H1 (cell line): Measurements from ENCODE around the gene KLHL17. TPM values are rescaled to one million over a fixed set of nuclear protein-coding genes. Genes with fewer than 3 reads are reported as not detected.

Experiments used
- CTCF ChIA-PET: fragments of 300-600 bp; sonication (Branson Sonifier 250); formaldehyde crosslinking; loops from one replicate; lab custom pipeline; 2021; ENCODE audit not compliant: partially characterized antibody; lab: Charles Lee
- POLR2A ChIA-PET: fragments of 300-600 bp; sonication (Branson Sonifier 250); formaldehyde crosslinking; loops from one replicate; lab custom pipeline; 2021; ENCODE audit warnings: inconsistent platforms; ENCODE audit not compliant: partially characterized antibody; lab: Charles Lee
- DNase-seq, 2 experiments: peaks; one replicate each; pipeline versions ENCODE4 v3.0.0 to v3.0.0-alpha.2; 2010 to 2022; ENCODE audit warnings: low spot score in 2 of 2, low read depth in 1 of 2, mixed read lengths in 1 of 2
- FAIRE-seq: peaks from 2 replicates; lab custom pipeline; 2011; peaks lifted over from hg19 to GRCh38; lab: Jason Lieb, UNC
- H2AFZ ChIP-seq: 2 replicates; pipeline ENCODE4 v1.8.1; 2012; ENCODE audit warnings: low read length, inconsistent platforms
- H2AK5ac ChIP-seq: 2 replicates; pipeline ENCODE4 v1.6.1; 2013; ENCODE audit warnings: low read depth, low read length
- H2BK120ac ChIP-seq: replicated peaks from 2 replicates; pipeline ENCODE3; 2013; ENCODE audit warnings: low read depth, low read length, inconsistent platforms
- H2BK12ac ChIP-seq: 2 replicates; pipeline ENCODE4 v1.6.1; 2013; ENCODE audit warnings: low read depth, low read length
- H2BK15ac ChIP-seq: 2 replicates; pipeline ENCODE4 v1.6.1; 2013; ENCODE audit warnings: low read length
- H2BK20ac ChIP-seq: 2 replicates; pipeline ENCODE4 v1.6.1; 2013; ENCODE audit warnings: low read length
- H2BK5ac ChIP-seq: 2 replicates; pipeline ENCODE4 v1.6.1; 2013; ENCODE audit warnings: low read depth, low read length
- H3K14ac ChIP-seq: 2 replicates; pipeline ENCODE4 v1.6.1; 2013; ENCODE audit warnings: inconsistent platforms; ENCODE audit not compliant: insufficient read length
- H3K18ac ChIP-seq: 2 replicates; pipeline ENCODE4 v1.6.1; 2013; ENCODE audit warnings: low read length; ENCODE audit errors: extremely low read depth
- H3K23ac ChIP-seq: 2 replicates; pipeline ENCODE4 v1.6.1; 2013; ENCODE audit warnings: inconsistent platforms; ENCODE audit not compliant: insufficient read length
- H3K23me2 ChIP-seq: 2 replicates; pipeline ENCODE4 v1.6.1; 2013; ENCODE audit warnings: low read depth, low read length
- H3K27ac ChIP-seq: 2 replicates; pipeline ENCODE4 v1.6.1; 2011; ENCODE audit warnings: low read depth, low read length, inconsistent platforms
- H3K27me3 ChIP-seq, 4 experiments: replicated peaks in 1 of 4; 1 replicate in 1 of 4; 2 replicates in 3 of 4; pipeline versions ENCODE4 v1.6.1 to v1.8.1; 2011 to 2013; ENCODE audit warnings: low read length in 3 of 4, mild to moderate bottlenecking in 3 of 4, inconsistent platforms in 2 of 4, mixed read lengths in 2 of 4, moderate library complexity in 1 of 4; ENCODE audit not compliant: control insufficient read depth in 3 of 4, insufficient read depth in 3 of 4; ENCODE audit errors: extremely low read depth in 1 of 4
- H3K36me3 ChIP-seq, 4 experiments: 2 replicates each; pipeline versions ENCODE4 v1.6.1 to v1.8.1; 2011 to 2013; ENCODE audit warnings: mild to moderate bottlenecking in 4 of 4, low read length in 3 of 4, moderate library complexity in 2 of 4, control low read depth in 1 of 4, inconsistent platforms in 1 of 4; ENCODE audit not compliant: insufficient read depth in 4 of 4, control insufficient read depth in 2 of 4
- H3K4ac ChIP-seq: replicated peaks from 2 replicates; pipeline ENCODE3; 2013; ENCODE audit warnings: low read length, low read depth, mixed read lengths, inconsistent platforms; ENCODE audit not compliant: insufficient read length
- H3K4me1 ChIP-seq, 4 experiments: replicated peaks in 1 of 4; 1 replicate in 1 of 4; 2 replicates in 3 of 4; pipeline versions ENCODE4 v1.6.1 to v1.8.1; 2011 to 2013; ENCODE audit warnings: low read length in 3 of 4, inconsistent platforms in 2 of 4, mixed read lengths in 1 of 4; ENCODE audit not compliant: insufficient read depth in 4 of 4, control insufficient read depth in 3 of 4
- H3K4me2 ChIP-seq, 2 experiments: 2 replicates each; pipeline versions ENCODE4 v1.6.1 to v1.8.1; 2011 to 2013; ENCODE audit warnings: low read depth in 2 of 2, low read length in 2 of 2, control low read depth in 1 of 2, inconsistent platforms in 1 of 2, mild to moderate bottlenecking in 1 of 2; ENCODE audit not compliant: insufficient read depth in 1 of 2
- H3K4me3 ChIP-seq, 4 experiments: fragments of 200-600, 300-600 bp in 1 of 4; sonication (generic), shearing (Covaris generic), sonication (Bioruptor Twin) in 1 of 4; 2 replicates each; pipeline versions ENCODE4 v1.5.1 to v1.8.1; 2011 to 2016; ENCODE audit warnings: low read length in 4 of 4, low read depth in 3 of 4, control low read depth in 2 of 4, inconsistent platforms in 2 of 4, mild to moderate bottlenecking in 2 of 4, mixed read lengths in 1 of 4, moderate library complexity in 1 of 4; ENCODE audit not compliant: insufficient read depth in 2 of 4; ENCODE audit errors: extremely low read depth in 1 of 4
- H3K56ac ChIP-seq: replicated peaks from 2 replicates; pipeline ENCODE3; 2013; ENCODE audit warnings: low read depth, mild to moderate bottlenecking, mixed read lengths, low read length, inconsistent platforms; ENCODE audit not compliant: insufficient read length
- H3K79me1 ChIP-seq: 2 replicates; pipeline ENCODE4 v1.6.1; 2013; ENCODE audit warnings: low read depth, low read length, control low read depth
- H3K79me2 ChIP-seq, 2 experiments: 2 replicates each; pipeline versions ENCODE4 v1.6.1 to v1.8.1; 2012 to 2013; ENCODE audit warnings: low read length in 2 of 2, mild to moderate bottlenecking in 2 of 2, inconsistent platforms in 1 of 2; ENCODE audit not compliant: insufficient read depth in 2 of 2, control insufficient read depth in 1 of 2
- H3K9ac ChIP-seq, 4 experiments: replicated peaks in 1 of 4; 1 replicate in 1 of 4; 2 replicates in 3 of 4; pipeline versions ENCODE4 v1.6.1 to v1.8.1; 2011 to 2013; ENCODE audit warnings: low read depth in 3 of 4, low read length in 3 of 4, control low read depth in 2 of 4, mild to moderate bottlenecking in 2 of 4, moderate library complexity in 2 of 4, inconsistent platforms in 1 of 4; ENCODE audit errors: extremely low read depth in 1 of 4
- H3K9me3 ChIP-seq, 2 experiments: 2 replicates each; pipeline versions ENCODE4 v1.6.1 to v1.8.1; 2012 to 2013; ENCODE audit warnings: mild to moderate bottlenecking in 2 of 2, moderate library complexity in 2 of 2, control low read depth in 1 of 2, inconsistent platforms in 1 of 2, low read depth in 1 of 2, low read length in 1 of 2, mixed read lengths in 1 of 2; ENCODE audit not compliant: insufficient read depth in 2 of 2
- H4K20me1 ChIP-seq, 2 experiments: replicated peaks in 1 of 2; 2 replicates each; pipeline versions ENCODE3 to v1.8.1; 2011 to 2013; ENCODE audit warnings: inconsistent platforms in 2 of 2, low read length in 2 of 2, mild to moderate bottlenecking in 1 of 2; ENCODE audit not compliant: insufficient read depth in 2 of 2, control insufficient read depth in 1 of 2
- H4K5ac ChIP-seq: 2 replicates; pipeline ENCODE4 v1.6.1; 2013; ENCODE audit warnings: low read length, low read depth, mixed read lengths, inconsistent platforms; ENCODE audit not compliant: insufficient read length
- H4K8ac ChIP-seq: 2 replicates; pipeline ENCODE4 v1.8.0; 2013; ENCODE audit warnings: mild to moderate bottlenecking, moderate library complexity, low read length, inconsistent platforms; ENCODE audit not compliant: insufficient read depth; ENCODE audit errors: extremely low read depth
- H4K91ac ChIP-seq: replicated peaks from 2 replicates; pipeline ENCODE3; 2013; ENCODE audit warnings: low read length, mixed read lengths, inconsistent platforms; ENCODE audit not compliant: insufficient read length
- GTF2F1 ChIP-seq: IDR thresholded peaks from 2 replicates; pipeline ENCODE4 v1.6.1; 2012; ENCODE audit warnings: low read depth, low read length, improper control_type of control experiment, borderline replicate concordance
- KDM5A ChIP-seq: fragments of 200-600 bp; IDR thresholded peaks from 2 replicates; pipeline ENCODE4 v1.7.1; 2012; ENCODE audit warnings: mild to moderate bottlenecking, low read length, inconsistent platforms, mixed read lengths
- POLR2A ChIP-seq, 2 experiments: IDR thresholded peaks; 1 replicate in 1 of 2; 2 replicates in 1 of 2; pipeline ENCODE4 v1.6.1; 2011; ENCODE audit warnings: low read depth in 2 of 2, low read length in 2 of 2, mild to moderate bottlenecking in 2 of 2; ENCODE audit errors: control extremely low read depth in 1 of 2
- POLR2AphosphoS5 ChIP-seq: IDR thresholded peaks from 2 replicates; pipeline ENCODE4 v1.6.1; 2011; ENCODE audit warnings: low read depth, low read length
- RBBP5 ChIP-seq: IDR thresholded peaks from 2 replicates; pipeline ENCODE4 v1.7.1; 2012; ENCODE audit warnings: low read depth, mild to moderate bottlenecking, inconsistent platforms, low read length, moderate library complexity, borderline replicate concordance
- RFX5 ChIP-seq: IDR thresholded peaks from 2 replicates; pipeline ENCODE4 v1.6.1; 2011; ENCODE audit warnings: low read depth, low read length, improper control_type of control experiment, borderline replicate concordance
- RNF2 ChIP-seq: fragments of 200-900, 300-1000 bp; sonication (generic); IDR thresholded peaks from 2 replicates; pipeline ENCODE4 v1.7.1; 2016; ENCODE audit warnings: borderline replicate concordance, low read depth, mild to moderate bottlenecking, antibody characterized with exemption, low read length; ENCODE audit not compliant: poor library complexity, severe bottlenecking; ENCODE audit errors: missing control alignments
- RXRA ChIP-seq: IDR thresholded peaks from 2 replicates; pipeline ENCODE4 v1.6.1; 2011; ENCODE audit warnings: low read depth, mild to moderate bottlenecking, low read length, moderate library complexity; ENCODE audit not compliant: insufficient read depth
- YY1 ChIP-seq: IDR thresholded peaks from 2 replicates; pipeline ENCODE4 v1.6.1; 2011; ENCODE audit warnings: low read depth, mild to moderate bottlenecking, low read length
- WGBS, 2 experiments: shearing (Covaris generic) in 1 of 2; methylation state at CpG; one replicate each; pipeline versions ENCODE4 v1.1.6 to v1.1.7; 2013 to 2015; ENCODE audit warnings: low lambda C conversion rate in 2 of 2, mixed read lengths in 2 of 2, inconsistent platforms in 1 of 2, low coverage in 1 of 2, missing lambda C conversion rate in 1 of 2; ENCODE audit not compliant: insufficient replicate concordance in 2 of 2, insufficient coverage in 1 of 2, insufficient read length in 1 of 2; ENCODE audit errors: extremely low coverage in 1 of 2, missing lambda C conversion rate in 1 of 2; 5-methylcytosine and 5-hydroxymethylcytosine counted together
- polyA plus RNA-seq, 7 experiments: library from polyadenylated mRNA; depleted of rRNA in 3 of 7; stranded (reverse) in 5 of 7; unstranded in 2 of 7; fragments of >200 nt in 5 of 7; fragments of 200-250 nt in 2 of 7; gene quantifications; 1 replicate in 5 of 7; 2 replicates in 1 of 7; 4 replicates in 1 of 7; pipeline versions ENCODE4 v1.2.1 to v1.2.3, GENCODE V29; 2011 to 2013; ENCODE audit warnings: missing spikeins in 2 of 7, mixed read lengths in 2 of 7
- total RNA-seq: library from RNA; stranded (reverse); fragmentation: NEBNext Ultra II Directional; extraction: Animal tissue kit (Norgen Biotek cat#: 25700); gene quantifications from 2 replicates; pipeline ENCODE4 v1.2.1, GENCODE V29; 2021
- TF ChIP-seq, protein P1 (sequence below): IDR thresholded peaks from 2 replicates; pipeline ENCODE4 v1.6.1; 2012; ENCODE audit warnings: inconsistent platforms

KLHL17 gene
- total and polyA plus RNA-seq, 2 of the 8 experiments (the other 6 are each of a cell fraction or from before 2014, with no cell fraction given), result 32.6 to 36.1 TPM

DNA sequence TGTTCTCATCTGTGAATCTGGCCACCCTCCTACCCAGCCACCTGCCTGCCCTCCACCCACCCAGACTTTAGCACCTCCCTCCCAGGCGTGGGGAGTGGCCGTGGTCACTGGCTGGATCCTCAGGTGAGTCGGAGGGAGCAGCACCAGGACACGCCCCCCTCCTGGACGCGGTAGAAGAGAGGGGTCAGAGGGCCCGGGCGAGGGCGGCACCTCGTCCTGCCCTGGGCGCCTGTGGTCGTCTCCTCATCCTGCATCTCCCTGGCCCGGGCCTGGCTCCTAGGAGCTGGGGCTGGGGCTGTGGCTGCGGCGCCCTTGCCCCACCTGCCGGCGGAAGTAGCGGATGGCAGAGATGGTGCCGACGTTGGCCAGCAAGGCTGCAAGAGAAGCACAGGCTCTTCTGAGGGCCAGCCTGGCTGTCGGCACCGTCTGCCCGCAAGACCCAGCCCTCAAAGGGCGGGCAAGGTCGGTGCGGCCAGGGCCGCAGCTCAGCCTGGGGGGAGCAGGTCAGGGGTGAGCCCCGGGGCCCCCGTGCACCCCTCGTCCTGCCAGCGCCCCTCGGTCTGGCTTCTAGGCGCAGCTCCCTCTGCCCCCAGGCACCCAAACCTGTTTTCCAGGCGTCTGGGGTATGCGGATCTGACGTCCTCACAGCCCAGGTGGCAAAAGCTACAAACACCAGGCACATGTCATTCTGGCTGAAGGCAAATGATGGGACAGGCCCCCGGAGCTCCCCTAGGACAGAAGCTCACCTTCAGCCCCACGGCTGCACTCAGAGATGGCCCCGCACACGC, 15.7 kb downstream of the KLHL17 start:
- H2AFZ ChIP-seq, result no peak overlapping the region
- peaks cover 0 to 9% of the 10 kb centered on the region in 2 experiments for H4K20me1 ChIP-seq
- no peak overlapping the region for H3K27ac ChIP-seq
- DNase-seq (peak in 1 of 2 experiments; percentile 85), FAIRE-seq (no peak)
- CTCF ChIA-PET, result interaction anchor here (0.6 to 7.0 kb wide), 16 partner anchors 7 to 327 kb away, joined by 3 to 53 read pairs (median 4); partner anchors contain the start of genes HES4, NOC2L and PERM1
- H3K14ac ChIP-seq, result no peak overlapping the region
- H4K8ac ChIP-seq, result peak overlapping the region; percentile 68; the same call in 1 of the 2 replicates
- no peak overlapping the region for H4K5ac ChIP-seq
- H3K4me3 ChIP-seq, result peak overlapping the region in 2 of 4 experiments; percentile 33 to 52; a peak in 4 of 8 replicates
- POLR2A ChIA-PET, result interaction anchor here (0.6 to 1.4 kb wide), 7 partner anchors 8 to 217 kb away, joined by 3 to 6 read pairs (median 3); partner anchors contain the start of gene PLEKHN1
- H2BK12ac ChIP-seq, result no peak overlapping the region
- H3K79me2 ChIP-seq, result no peaks in the 10 kb centered on the region
- no peak overlapping the region for H3K9ac ChIP-seq
- H3K27me3 ChIP-seq, result peaks cover 0 to 14% (median 1%) of the 10 kb centered on the region in 4 experiments; a peak in 3 of 7 replicates
- H3K9me3 ChIP-seq, result no peaks in the 10 kb centered on the region
- H4K91ac ChIP-seq, result peak overlapping the region; percentile 74
- peak overlapping the region; percentile 11 to 84; a peak in 3 of 4 replicates for H3K4me2 ChIP-seq
- H3K23ac ChIP-seq, result no peak overlapping the region
- no peak overlapping the region for H3K18ac ChIP-seq
- no peak overlapping the region for H2BK5ac ChIP-seq
- H3K4ac ChIP-seq, result no peak overlapping the region
- H2BK15ac ChIP-seq, result no peak overlapping the region; the same call in 1 of the 2 replicates
- H3K56ac ChIP-seq, result no peak overlapping the region
- H3K36me3 ChIP-seq, result no peaks in the 10 kb centered on the region
- no peak overlapping the region for H2AK5ac ChIP-seq
- H3K4me1 ChIP-seq, result peaks cover 0 to 10% (median 1%) of the 10 kb centered on the region in 4 experiments; a peak in 4 of 7 replicates
- no peaks in the 10 kb centered on the region for H3K79me1 ChIP-seq
- 12% methylated on average over 25 of the region's 40 CpGs; no CpG with 5 or more reads in 1 of the 2 experiments for WGBS, 2 experiments
- no peak overlapping the region for H2BK120ac ChIP-seq
- no peak overlapping the region for H2BK20ac ChIP-seq
- H3K23me2 ChIP-seq, result peaks cover 2% of the 10 kb centered on the region; the same call in 1 of the 2 replicates
- TF ChIP-seq GTF2F1 (no peak), RFX5 (no peak), POLR2A (IDR thresholded peaks at IDR 0.05; ENCODE audit: control extremely low read depth in 1 of 2, low read depth in 2 of 2, low read length in 2 of 2) (no peak), POLR2AphosphoS5 (no peak), RBBP5 (0 out of 2 replicates have a peak, but pooled peaks have one; percentile 69), KDM5A (no peak), RXRA (no peak), RNF2 (no peak), YY1 (peak; percentile 24; the same call in 1 of the 2 replicates)
- TF ChIP-seq, protein P1, sequence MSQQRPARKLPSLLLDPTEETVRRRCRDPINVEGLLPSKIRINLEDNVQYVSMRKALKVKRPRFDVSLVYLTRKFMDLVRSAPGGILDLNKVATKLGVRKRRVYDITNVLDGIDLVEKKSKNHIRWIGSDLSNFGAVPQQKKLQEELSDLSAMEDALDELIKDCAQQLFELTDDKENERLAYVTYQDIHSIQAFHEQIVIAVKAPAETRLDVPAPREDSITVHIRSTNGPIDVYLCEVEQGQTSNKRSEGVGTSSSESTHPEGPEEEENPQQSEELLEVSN, result peak; percentile 67
